K562 (cell line): ENCODE measurements around the gene ECE2.

Experiments used
- CBFA2T3 ChIP-seq: fragments of 450-650 bp; IDR thresholded peaks from 2 replicates; pipeline ENCODE4 v1.6.1; 2017
- CTCF ChIP-seq, 3 experiments: IDR thresholded peaks in 2 of 3; conservative IDR thresholded peaks in 1 of 3; 2 replicates each; pipeline ENCODE4 v1.5.1; 2011 to 2012; ENCODE audit warnings: low read length in 3 of 3, mild to moderate bottlenecking in 3 of 3, control low read depth in 2 of 3, improper control_type of control experiment in 1 of 3, inconsistent platforms in 1 of 3, low read depth in 1 of 3, mixed read lengths in 1 of 3, moderate library complexity in 1 of 3; ENCODE audit not compliant: insufficient read depth in 2 of 3
- FOXK1 ChIP-seq: sonication (generic); formaldehyde crosslinking; IDR thresholded peaks from 2 replicates; pipeline ENCODE4 v1.8.0; 2022; ENCODE audit warnings: missing genetic modification reagents, mild to moderate bottlenecking, borderline replicate concordance
- JUN ChIP-seq, 2 experiments: sonication (generic) in 1 of 2; formaldehyde crosslinking in 1 of 2; IDR thresholded peaks; 2 replicates each; pipeline versions ENCODE4 v1.6.1 to v1.8.0; 2012 to 2022; ENCODE audit warnings: borderline replicate concordance in 2 of 2, mild to moderate bottlenecking in 2 of 2, improper control_type of control experiment in 1 of 2, low read depth in 1 of 2, low read length in 1 of 2, missing genetic modification reagents in 1 of 2
- KLF10 ChIP-seq: fragments of 250-450 bp; sonication (Bioruptor Pico); IDR thresholded peaks from 2 replicates; pipeline ENCODE4 v1.6.1; 2021; ENCODE audit warnings: matching md5 sums
- POLR2A ChIP-seq: fragments of 450-650 bp; conservative IDR thresholded peaks from 2 replicates; pipeline ENCODE4 v1.6.1; 2016
- TF ChIP-seq, protein P1 (sequence below): IDR thresholded peaks from 3 replicates; pipeline ENCODE4 v1.6.1; 2011; ENCODE audit warnings: borderline replicate concordance, mild to moderate bottlenecking, moderate library complexity; ENCODE audit not compliant: insufficient read length; ENCODE audit errors: extremely low read depth
- TF ChIP-seq, protein P2 (sequence below), 2 experiments: IDR thresholded peaks; 2 replicates each; pipeline ENCODE4 v1.6.1; 2011; ENCODE audit warnings: borderline replicate concordance in 1 of 2, control low read depth in 1 of 2, low read depth in 1 of 2, low read length in 1 of 2, mild to moderate bottlenecking in 1 of 2, mixed read lengths in 1 of 2, moderate library complexity in 1 of 2; ENCODE audit not compliant: insufficient read depth in 1 of 2, insufficient read length in 1 of 2, poor library complexity in 1 of 2, severe bottlenecking in 1 of 2; ENCODE audit errors: extremely low read depth in 1 of 2
- TF ChIP-seq, protein P3 (sequence below): sonication (generic); formaldehyde crosslinking; IDR thresholded peaks from 2 replicates; pipeline ENCODE4 v1.8.0; 2023; ENCODE audit warnings: mild to moderate bottlenecking, missing genetic modification reagents
- TF ChIP-seq, protein P4 (sequence below), 2 experiments: fragments of 450-650 bp; formaldehyde crosslinking in 1 of 2; IDR thresholded peaks; 2 replicates each; pipeline versions ENCODE4 v1.4.0 to v1.6.1; 2014 to 2020; ENCODE audit warnings: mild to moderate bottlenecking in 2 of 2, borderline replicate concordance in 1 of 2, low read depth in 1 of 2

- TF ChIP-seq, protein P1, sequence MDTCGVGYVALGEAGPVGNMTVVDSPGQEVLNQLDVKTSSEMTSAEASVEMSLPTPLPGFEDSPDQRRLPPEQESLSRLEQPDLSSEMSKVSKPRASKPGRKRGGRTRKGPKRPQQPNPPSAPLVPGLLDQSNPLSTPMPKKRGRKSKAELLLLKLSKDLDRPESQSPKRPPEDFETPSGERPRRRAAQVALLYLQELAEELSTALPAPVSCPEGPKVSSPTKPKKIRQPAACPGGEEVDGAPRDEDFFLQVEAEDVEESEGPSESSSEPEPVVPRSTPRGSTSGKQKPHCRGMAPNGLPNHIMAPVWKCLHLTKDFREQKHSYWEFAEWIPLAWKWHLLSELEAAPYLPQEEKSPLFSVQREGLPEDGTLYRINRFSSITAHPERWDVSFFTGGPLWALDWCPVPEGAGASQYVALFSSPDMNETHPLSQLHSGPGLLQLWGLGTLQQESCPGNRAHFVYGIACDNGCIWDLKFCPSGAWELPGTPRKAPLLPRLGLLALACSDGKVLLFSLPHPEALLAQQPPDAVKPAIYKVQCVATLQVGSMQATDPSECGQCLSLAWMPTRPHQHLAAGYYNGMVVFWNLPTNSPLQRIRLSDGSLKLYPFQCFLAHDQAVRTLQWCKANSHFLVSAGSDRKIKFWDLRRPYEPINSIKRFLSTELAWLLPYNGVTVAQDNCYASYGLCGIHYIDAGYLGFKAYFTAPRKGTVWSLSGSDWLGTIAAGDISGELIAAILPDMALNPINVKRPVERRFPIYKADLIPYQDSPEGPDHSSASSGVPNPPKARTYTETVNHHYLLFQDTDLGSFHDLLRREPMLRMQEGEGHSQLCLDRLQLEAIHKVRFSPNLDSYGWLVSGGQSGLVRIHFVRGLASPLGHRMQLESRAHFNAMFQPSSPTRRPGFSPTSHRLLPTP: no peak
- TF ChIP-seq, protein P2, sequence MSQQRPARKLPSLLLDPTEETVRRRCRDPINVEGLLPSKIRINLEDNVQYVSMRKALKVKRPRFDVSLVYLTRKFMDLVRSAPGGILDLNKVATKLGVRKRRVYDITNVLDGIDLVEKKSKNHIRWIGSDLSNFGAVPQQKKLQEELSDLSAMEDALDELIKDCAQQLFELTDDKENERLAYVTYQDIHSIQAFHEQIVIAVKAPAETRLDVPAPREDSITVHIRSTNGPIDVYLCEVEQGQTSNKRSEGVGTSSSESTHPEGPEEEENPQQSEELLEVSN (IDR thresholded peaks at IDR 0.05; ENCODE audit: borderline replicate concordance in 1 of 2, extremely low read depth in 1 of 2, insufficient read depth in 1 of 2, insufficient read length in 1 of 2, low read depth in 1 of 2, low read length in 1 of 2, poor library complexity in 1 of 2, severe bottlenecking in 1 of 2): no peak
- TF ChIP-seq FOXK1 (CRISPR knock-in tag): no peak
- no peak for TF ChIP-seq JUN (IDR thresholded peaks at IDR 0.05; ENCODE audit: borderline replicate concordance, low read depth, low read length)
- TF ChIP-seq JUN (CRISPR knock-in tag; IDR thresholded peaks at IDR 0.05; ENCODE audit: borderline replicate concordance): no peak
- TF ChIP-seq, protein P3, sequence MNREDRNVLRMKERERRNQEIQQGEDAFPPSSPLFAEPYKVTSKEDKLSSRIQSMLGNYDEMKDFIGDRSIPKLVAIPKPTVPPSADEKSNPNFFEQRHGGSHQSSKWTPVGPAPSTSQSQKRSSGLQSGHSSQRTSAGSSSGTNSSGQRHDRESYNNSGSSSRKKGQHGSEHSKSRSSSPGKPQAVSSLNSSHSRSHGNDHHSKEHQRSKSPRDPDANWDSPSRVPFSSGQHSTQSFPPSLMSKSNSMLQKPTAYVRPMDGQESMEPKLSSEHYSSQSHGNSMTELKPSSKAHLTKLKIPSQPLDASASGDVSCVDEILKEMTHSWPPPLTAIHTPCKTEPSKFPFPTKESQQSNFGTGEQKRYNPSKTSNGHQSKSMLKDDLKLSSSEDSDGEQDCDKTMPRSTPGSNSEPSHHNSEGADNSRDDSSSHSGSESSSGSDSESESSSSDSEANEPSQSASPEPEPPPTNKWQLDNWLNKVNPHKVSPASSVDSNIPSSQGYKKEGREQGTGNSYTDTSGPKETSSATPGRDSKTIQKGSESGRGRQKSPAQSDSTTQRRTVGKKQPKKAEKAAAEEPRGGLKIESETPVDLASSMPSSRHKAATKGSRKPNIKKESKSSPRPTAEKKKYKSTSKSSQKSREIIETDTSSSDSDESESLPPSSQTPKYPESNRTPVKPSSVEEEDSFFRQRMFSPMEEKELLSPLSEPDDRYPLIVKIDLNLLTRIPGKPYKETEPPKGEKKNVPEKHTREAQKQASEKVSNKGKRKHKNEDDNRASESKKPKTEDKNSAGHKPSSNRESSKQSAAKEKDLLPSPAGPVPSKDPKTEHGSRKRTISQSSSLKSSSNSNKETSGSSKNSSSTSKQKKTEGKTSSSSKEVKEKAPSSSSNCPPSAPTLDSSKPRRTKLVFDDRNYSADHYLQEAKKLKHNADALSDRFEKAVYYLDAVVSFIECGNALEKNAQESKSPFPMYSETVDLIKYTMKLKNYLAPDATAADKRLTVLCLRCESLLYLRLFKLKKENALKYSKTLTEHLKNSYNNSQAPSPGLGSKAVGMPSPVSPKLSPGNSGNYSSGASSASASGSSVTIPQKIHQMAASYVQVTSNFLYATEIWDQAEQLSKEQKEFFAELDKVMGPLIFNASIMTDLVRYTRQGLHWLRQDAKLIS (CRISPR knock-in tag): no peak
- no peak for TF ChIP-seq CBFA2T3
- no peak for TF ChIP-seq KLF10 (CRISPR knock-in tag)
- TF ChIP-seq POLR2A: no peak
- TF ChIP-seq, protein P4, sequence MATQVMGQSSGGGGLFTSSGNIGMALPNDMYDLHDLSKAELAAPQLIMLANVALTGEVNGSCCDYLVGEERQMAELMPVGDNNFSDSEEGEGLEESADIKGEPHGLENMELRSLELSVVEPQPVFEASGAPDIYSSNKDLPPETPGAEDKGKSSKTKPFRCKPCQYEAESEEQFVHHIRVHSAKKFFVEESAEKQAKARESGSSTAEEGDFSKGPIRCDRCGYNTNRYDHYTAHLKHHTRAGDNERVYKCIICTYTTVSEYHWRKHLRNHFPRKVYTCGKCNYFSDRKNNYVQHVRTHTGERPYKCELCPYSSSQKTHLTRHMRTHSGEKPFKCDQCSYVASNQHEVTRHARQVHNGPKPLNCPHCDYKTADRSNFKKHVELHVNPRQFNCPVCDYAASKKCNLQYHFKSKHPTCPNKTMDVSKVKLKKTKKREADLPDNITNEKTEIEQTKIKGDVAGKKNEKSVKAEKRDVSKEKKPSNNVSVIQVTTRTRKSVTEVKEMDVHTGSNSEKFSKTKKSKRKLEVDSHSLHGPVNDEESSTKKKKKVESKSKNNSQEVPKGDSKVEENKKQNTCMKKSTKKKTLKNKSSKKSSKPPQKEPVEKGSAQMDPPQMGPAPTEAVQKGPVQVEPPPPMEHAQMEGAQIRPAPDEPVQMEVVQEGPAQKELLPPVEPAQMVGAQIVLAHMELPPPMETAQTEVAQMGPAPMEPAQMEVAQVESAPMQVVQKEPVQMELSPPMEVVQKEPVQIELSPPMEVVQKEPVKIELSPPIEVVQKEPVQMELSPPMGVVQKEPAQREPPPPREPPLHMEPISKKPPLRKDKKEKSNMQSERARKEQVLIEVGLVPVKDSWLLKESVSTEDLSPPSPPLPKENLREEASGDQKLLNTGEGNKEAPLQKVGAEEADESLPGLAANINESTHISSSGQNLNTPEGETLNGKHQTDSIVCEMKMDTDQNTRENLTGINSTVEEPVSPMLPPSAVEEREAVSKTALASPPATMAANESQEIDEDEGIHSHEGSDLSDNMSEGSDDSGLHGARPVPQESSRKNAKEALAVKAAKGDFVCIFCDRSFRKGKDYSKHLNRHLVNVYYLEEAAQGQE (IDR thresholded peaks at IDR 0.05; ENCODE audit: borderline replicate concordance): no peak
- TF ChIP-seq, protein P4 (CRISPR knock-in tag; IDR thresholded peaks at IDR 0.05; ENCODE audit: low read depth): no peak
- TF ChIP-seq CTCF (IDR thresholded peaks at IDR 0.05 in 2 of 3, conservative IDR thresholded peaks at IDR 0.05 in 1 of 3; ENCODE audit: insufficient read depth in 2 of 3, low read depth in 1 of 3, low read length in 3 of 3): no peak
Observed at GRCh38 chr3:184291044-184291737, 15.4 kb downstream of the ECE2 start.
